PC-9 (cell line): Measurements from ENCODE around the gene SLC4A2. TPM values are rescaled to one million over a fixed set of nuclear protein-coding genes. Genes with fewer than 3 reads are reported as not detected.

Experiments used
- BruUV-seq: library from RNA; stranded (reverse); fragments of 400-500 nt; replicated peaks from 2 replicates; lab custom pipeline; 2021; lab: Mats Ljungman, UMichigan
- CTCF ChIA-PET: fragments of 300-600 bp; sonication (Branson Sonifier 250); formaldehyde crosslinking; loops from one replicate; lab custom pipeline; 2022; ENCODE audit warnings: antibody characterized with exemption; lab: Charles Lee
- POLR2A ChIA-PET: fragments of 300-600 bp; sonication (Branson Sonifier 250); formaldehyde crosslinking; loops from one replicate; lab custom pipeline; 2022; ENCODE audit warnings: antibody characterized with exemption; ENCODE audit not compliant: unreplicated experiment; lab: Charles Lee
- DNase-seq, 2 experiments: peaks; one replicate each; pipeline versions ENCODE4 v3.0.0 to v3.0.0-alpha.2; 2015 to 2022; ENCODE audit warnings: mixed read lengths in 1 of 2
- H2AFZ ChIP-seq: fragments of 200-600 bp; sonication (generic); 2 replicates; pipeline ENCODE4 v1.8.1; 2017; ENCODE audit warnings: antibody characterized with exemption
- H3F3A ChIP-seq: fragments of 200-600 bp; sonication (generic); 2 replicates; pipeline ENCODE4 v1.8.1; 2017; ENCODE audit warnings: antibody characterized with exemption, mild to moderate bottlenecking, low read depth; ENCODE audit not compliant: insufficient read depth
- H3K27ac ChIP-seq: fragments of 200-600 bp; sonication (generic); 2 replicates; pipeline ENCODE4 v1.6.1; 2016; ENCODE audit warnings: mixed run types
- H3K27me3 ChIP-seq: fragments of 200-600 bp; sonication (generic); 2 replicates; pipeline ENCODE4 v1.6.1; 2016; ENCODE audit warnings: low read depth, mixed run types; ENCODE audit not compliant: insufficient read depth
- H3K36me3 ChIP-seq: fragments of 200-600 bp; sonication (generic); 2 replicates; pipeline ENCODE4 v1.6.1; 2016; ENCODE audit warnings: low read depth, mixed run types
- H3K4me1 ChIP-seq: fragments of 200-600 bp; sonication (generic); replicated peaks from 2 replicates; pipeline ENCODE4 v1.6.1; 2016; ENCODE audit warnings: mixed run types; ENCODE audit not compliant: insufficient read depth
- H3K4me2 ChIP-seq: fragments of 200-600 bp; sonication (generic); 2 replicates; pipeline ENCODE4 v1.6.1; 2017; ENCODE audit warnings: mixed run types
- H3K4me3 ChIP-seq: fragments of 200-600 bp; sonication (generic); 2 replicates; pipeline ENCODE4 v1.6.1; 2016; ENCODE audit warnings: mixed run types
- H3K79me2 ChIP-seq: fragments of 200-600 bp; sonication (generic); 2 replicates; pipeline ENCODE4 v1.6.1; 2017; ENCODE audit warnings: low read depth, mixed run types
- H3K9me2 ChIP-seq: fragments of 200-600 bp; sonication (generic); 2 replicates; pipeline ENCODE4 v1.8.1; 2017; ENCODE audit warnings: mild to moderate bottlenecking; ENCODE audit not compliant: insufficient read depth
- H3K9me3 ChIP-seq: fragments of 200-600 bp; sonication (generic); 2 replicates; pipeline ENCODE4 v1.8.1; 2016; ENCODE audit warnings: low read depth; ENCODE audit not compliant: insufficient read depth
- H4K20me1 ChIP-seq: fragments of 200-600 bp; sonication (generic); 2 replicates; pipeline ENCODE4 v1.8.1; 2017; ENCODE audit not compliant: insufficient read depth
- EZH2 ChIP-seq: fragments of 200-600 bp; sonication (generic); IDR thresholded peaks from 2 replicates; pipeline ENCODE4 v1.8.0; 2017; ENCODE audit warnings: antibody characterized with exemption, low read depth
- intact Hi-C: fragments of 100-400 bp; cut with micrococcal nuclease; formaldehyde crosslinking; loops from one replicate; pipeline ENCODE4 v1.10.0; 2022; ENCODE audit not compliant: unreplicated experiment
- total RNA-seq: library from RNA; stranded (reverse); gene quantifications from 2 replicates; pipeline ENCODE4 v1.2.3, GENCODE V29; 2021
- TF ChIP-seq, protein P1 (sequence below): fragments of 200-600 bp; sonication (generic); conservative IDR thresholded peaks from 2 replicates; pipeline ENCODE4 v1.6.1; 2017; ENCODE audit warnings: mixed run types, antibody characterized with exemption, mild to moderate bottlenecking, moderate library complexity

SLC4A2 gene
- total RNA-seq, 1 experiment from 2014 or later, result 245 TPM

GRCh38 chr7:151102991-151103390 lies 43.6 kb downstream of the SLC4A2 start:
- H3K4me3 ChIP-seq, result no peak overlapping the region
- 0 out of 2 replicates have a peak, but pooled peaks cover 5% of the 10 kb centered on the region for H3K36me3 ChIP-seq
- CTCF ChIA-PET, result no interaction called here
- intact Hi-C loops, result no loop called here
- POLR2A ChIA-PET, result no interaction called here
- DNase-seq, result no peak
- TF ChIP-seq EZH2, result no peak
- TF ChIP-seq, protein P1, sequence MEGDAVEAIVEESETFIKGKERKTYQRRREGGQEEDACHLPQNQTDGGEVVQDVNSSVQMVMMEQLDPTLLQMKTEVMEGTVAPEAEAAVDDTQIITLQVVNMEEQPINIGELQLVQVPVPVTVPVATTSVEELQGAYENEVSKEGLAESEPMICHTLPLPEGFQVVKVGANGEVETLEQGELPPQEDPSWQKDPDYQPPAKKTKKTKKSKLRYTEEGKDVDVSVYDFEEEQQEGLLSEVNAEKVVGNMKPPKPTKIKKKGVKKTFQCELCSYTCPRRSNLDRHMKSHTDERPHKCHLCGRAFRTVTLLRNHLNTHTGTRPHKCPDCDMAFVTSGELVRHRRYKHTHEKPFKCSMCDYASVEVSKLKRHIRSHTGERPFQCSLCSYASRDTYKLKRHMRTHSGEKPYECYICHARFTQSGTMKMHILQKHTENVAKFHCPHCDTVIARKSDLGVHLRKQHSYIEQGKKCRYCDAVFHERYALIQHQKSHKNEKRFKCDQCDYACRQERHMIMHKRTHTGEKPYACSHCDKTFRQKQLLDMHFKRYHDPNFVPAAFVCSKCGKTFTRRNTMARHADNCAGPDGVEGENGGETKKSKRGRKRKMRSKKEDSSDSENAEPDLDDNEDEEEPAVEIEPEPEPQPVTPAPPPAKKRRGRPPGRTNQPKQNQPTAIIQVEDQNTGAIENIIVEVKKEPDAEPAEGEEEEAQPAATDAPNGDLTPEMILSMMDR, result no peak
- no peak overlapping the region for H3K4me2 ChIP-seq
- no peaks in the 10 kb centered on the region for H3K9me3 ChIP-seq
- no TSS peak for BruUV-seq
- H2AFZ ChIP-seq, result no peak overlapping the region
- H3K79me2 ChIP-seq, result peaks cover 29% of the 10 kb centered on the region
- peaks cover 60% of the 10 kb centered on the region for H4K20me1 ChIP-seq
- H3K4me1 ChIP-seq, result no peaks in the 10 kb centered on the region
- H3K27me3 ChIP-seq, result no peaks in the 10 kb centered on the region
- H3F3A ChIP-seq, result no peaks in the 10 kb centered on the region
- H3K27ac ChIP-seq, result no peak overlapping the region
- H3K9me2 ChIP-seq, result no peaks in the 10 kb centered on the region

- Histone ChIP-seq H3F3A (no peaks in the 10 kb centered on the region), H3K4me3 (no peak overlapping the region), H4K20me1 (peaks cover 55% of the 10 kb centered on the region), H3K36me3 (0 out of 2 replicates have a peak, but pooled peaks cover 5% of the 10 kb centered on the region), H3K4me1 (no peaks in the 10 kb centered on the region), H3K9me3 (no peaks in the 10 kb centered on the region), H3K27ac (no peak overlapping the region), H3K9me2 (no peaks in the 10 kb centered on the region), H3K27me3 (no peaks in the 10 kb centered on the region), H2AFZ (no peak overlapping the region), H3K79me2 (peaks cover 20% of the 10 kb centered on the region; the same call in 1 of the 2 replicates), H3K4me2 (no peak overlapping the region)
- intact Hi-C loops, result no loop called here
- ChIA-PET POLR2A (no interaction called here), CTCF (no interaction called here)
- no TSS peak for BruUV-seq
- TF ChIP-seq, protein P1, result no peak
- no peak for TF ChIP-seq EZH2
- DNase-seq, result no peak
These were observed 44.6 kb downstream of the SLC4A2 start for GRCh38 chr7:151103973-151104372.

DNA sequence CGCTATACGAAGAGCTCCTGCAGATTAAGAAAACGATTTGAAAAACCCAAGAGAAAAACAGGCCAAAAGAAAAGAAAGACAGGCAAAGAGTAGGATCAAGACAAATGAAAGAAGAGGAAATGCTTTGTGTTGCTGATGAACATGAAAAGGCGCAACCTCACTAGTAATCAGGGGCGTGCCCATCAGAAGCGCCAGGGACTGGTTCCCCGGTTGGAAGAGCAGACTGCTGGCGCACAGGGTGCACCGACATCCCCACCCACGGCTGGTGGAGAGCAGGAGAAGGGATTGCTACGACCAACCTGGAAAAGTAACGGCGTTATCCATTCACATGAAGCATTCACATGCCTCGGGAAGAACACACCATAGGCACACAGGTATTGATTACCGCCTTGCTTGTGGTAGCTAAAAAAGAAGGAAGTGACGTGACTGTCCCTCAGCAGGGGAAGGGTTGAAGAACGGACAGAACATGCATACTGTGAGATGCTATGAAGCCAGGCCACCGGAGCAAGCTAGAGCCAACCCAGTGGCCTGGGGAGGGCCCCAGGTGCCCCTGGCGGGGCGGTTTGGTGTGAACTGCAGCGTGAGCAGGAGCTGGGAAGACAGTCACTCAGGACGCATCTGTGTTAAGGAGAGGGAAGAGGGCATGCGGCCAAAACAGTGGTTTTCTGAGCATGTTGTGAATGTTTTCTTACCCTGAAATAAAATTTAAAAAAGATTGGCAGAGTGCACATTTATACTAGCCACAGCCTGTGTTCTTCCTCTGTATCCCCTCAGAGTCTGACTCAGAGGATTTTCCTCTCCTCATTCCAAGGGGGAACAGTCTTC lies 45.2 kb downstream of the SLC4A2 start:
- Histone ChIP-seq H3K4me3 (no peak overlapping the region), H3K36me3 (0 out of 2 replicates have a peak, but pooled peaks cover 5% of the 10 kb centered on the region), H3K4me2 (no peak overlapping the region), H3K27ac (no peak overlapping the region), H3K4me1 (no peaks in the 10 kb centered on the region), H4K20me1 (peaks cover 52% of the 10 kb centered on the region), H2AFZ (no peak overlapping the region), H3K27me3 (no peaks in the 10 kb centered on the region), H3F3A (peaks cover 2% of the 10 kb centered on the region; the same call in 1 of the 2 replicates), H3K9me2 (no peaks in the 10 kb centered on the region), H3K9me3 (no peaks in the 10 kb centered on the region), H3K79me2 (peaks cover 16% of the 10 kb centered on the region; the same call in 1 of the 2 replicates)
- TF ChIP-seq, protein P1, result no peak
- no peak for TF ChIP-seq EZH2
- CTCF ChIA-PET, result no interaction called here
- POLR2A ChIA-PET, result interaction anchor here (0.6 to 0.7 kb wide), 2 partner anchors 71 to 93 kb away, joined by 3 to 27 read pairs; no protein-coding TSS in a partner anchor
- DNase-seq, result no peak
- no TSS peak for BruUV-seq
- intact Hi-C loops, result no loop called here
